EL (cell line): ENCODE results near the gene HLA-DPB1.

ENCODE experiments used
- DNase-seq: peaks from one replicate; pipeline ENCODE4 v3.0.0-alpha.2; 2016

HLA-DPB1 gene

GRCh38 chr6:33105386-33105785, 29.6 kb downstream of the HLA-DPB1 start:
- no peak for DNase-seq

GRCh38 chr6:33105916-33106871, 30.4 kb downstream of the HLA-DPB1 start:
- no peak for DNase-seq

DNA sequence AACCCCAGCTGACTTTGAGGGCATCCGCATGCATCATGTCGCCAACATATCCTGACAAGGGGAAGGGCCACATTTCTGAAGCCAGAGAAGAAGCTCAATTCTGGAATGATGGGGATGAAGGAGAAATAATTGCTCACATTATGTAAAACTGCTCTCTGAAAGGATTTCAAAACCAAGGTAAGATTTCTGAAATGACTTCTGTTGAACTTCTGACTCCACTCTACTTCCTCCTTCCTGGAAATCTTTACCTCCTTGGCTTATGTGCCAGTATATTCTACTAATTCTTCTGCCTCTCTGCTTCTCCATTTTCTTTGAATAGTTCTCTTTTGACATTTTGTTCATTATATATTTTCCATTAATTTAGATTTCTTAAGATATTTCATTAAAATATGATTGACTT, 31.9 kb downstream of the HLA-DPB1 start:
- no peak for DNase-seq

- no peak for DNase-seq
Observed at GRCh38 chr6:33108307-33108706, 32.5 kb downstream of the HLA-DPB1 start.

DNA sequence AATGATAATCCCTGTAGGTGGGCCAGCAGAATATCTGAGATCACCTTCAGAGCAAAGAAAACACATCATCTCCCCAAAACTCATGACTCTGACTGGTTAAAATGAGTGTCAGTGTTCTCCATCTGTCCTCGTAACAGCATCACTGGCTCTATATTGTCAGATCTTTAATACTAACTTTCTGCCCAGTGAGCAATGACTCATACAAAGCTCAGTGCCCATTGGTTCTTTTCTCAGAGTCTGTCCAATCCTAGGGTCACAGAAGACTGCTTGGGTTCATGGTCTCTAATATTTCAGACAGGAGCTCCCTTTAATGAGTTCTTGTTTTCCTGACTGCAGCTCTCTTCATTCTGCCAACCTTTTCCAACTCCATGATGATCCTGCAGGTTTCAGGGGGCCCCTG, 36.4 kb downstream of the HLA-DPB1 start:
- peak; percentile 56 for DNase-seq

GRCh38 chr6:33113755-33114154, 38.0 kb downstream of the HLA-DPB1 start:
- no peak for DNase-seq

GRCh38 chr6:33114406-33114805, 38.6 kb downstream of the HLA-DPB1 start:
- DNase-seq = no peak

DNA sequence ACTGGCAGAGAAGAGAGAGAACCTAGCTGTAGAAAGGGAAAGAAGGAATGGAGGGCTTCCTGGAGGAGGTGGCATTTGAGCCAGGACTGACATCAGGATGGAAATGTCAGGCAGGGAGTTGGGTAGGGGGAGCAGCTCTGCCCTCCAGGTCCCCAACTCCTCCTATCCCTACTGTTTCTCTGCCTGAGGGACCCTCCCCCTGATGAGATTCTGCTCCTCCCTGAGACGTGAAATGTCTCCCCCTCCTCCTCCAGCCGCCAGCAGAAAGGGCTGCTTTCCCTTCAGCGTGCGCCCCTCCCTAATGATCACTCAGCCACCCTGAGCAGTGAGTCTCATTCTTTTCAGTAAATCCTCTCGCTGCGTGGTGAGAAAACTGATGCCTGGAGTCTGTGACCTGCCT, 40.6 kb downstream of the HLA-DPB1 start:
- DNase-seq = no peak

GRCh38 chr6:33116841-33117711, 41.3 kb downstream of the HLA-DPB1 start:
- DNase-seq = peak; percentile 7

DNA sequence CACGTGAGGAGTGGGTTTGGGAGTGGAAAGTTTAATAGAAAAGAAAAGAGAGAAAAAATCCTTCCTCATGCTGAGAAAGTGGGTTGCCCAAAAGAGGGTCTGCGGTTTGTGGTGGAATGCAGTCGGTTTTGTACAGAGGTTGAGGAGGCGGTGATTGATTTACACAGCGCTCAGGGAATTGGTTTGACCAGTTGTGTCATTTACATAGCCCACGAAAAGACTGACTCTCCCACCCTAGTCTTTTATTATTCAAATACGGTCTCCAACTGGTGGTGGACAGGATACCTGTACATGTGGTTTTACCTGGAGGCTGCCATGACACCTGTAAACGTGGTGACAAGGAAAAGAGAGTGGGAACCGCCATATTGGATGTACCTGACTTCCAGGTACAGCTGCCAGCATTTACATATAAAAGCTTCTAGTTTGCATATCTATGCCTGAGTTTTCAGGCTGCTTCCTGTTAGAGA, 42.1 kb downstream of the HLA-DPB1 start:
- DNase-seq = no peak

DNA sequence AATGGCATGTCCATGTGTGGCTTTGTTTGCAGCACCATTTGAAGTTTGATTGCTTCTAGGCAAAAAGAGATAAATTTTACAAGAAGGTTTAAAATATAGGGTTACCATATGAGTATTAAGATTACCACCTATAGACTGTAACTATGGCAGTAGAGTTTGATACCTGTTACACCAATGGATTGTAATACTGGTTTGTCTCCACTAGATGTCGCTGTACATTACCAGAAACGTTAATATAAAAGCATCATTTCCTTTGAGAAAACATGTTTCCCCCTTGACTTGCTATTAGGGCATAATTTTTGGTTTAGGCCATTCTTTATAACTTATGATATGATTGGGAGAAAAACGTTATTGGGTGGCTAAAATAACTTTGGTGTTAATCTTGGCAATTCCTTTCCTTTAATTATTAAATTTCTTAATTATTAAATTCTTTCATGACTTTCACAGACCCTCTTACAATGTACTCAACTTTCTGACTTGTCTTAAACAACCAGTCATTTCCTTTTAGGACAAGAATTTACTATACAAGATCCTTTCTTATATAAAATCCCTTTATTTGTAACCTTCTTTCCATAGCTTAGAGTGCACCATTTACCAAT, 42.8 kb downstream of the HLA-DPB1 start:
- DNase-seq = peak; percentile 60

- DNase-seq = no peak
Observed at GRCh38 chr6:33120001-33120400, 44.2 kb downstream of the HLA-DPB1 start.

DNA sequence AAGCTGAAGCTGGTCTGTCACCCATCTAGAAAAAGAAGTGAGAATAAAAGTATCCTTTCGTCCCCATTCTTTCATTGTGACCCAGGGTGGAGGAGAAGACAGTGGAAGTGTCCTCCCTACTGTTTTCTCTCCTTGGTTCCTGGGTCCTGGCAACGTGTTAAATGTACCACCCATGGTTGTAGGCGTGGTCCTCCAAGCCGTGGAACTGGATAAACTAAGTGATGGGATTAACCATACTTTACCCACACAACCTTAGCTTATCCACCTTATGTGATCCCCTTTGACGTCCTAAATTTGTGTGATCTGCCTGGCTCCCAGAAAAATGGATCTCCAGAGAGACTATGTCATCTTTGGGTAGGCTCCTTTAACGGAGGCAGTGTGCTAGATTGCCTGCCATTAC, 47.4 kb downstream of the HLA-DPB1 start:
- no peak for DNase-seq

DNA sequence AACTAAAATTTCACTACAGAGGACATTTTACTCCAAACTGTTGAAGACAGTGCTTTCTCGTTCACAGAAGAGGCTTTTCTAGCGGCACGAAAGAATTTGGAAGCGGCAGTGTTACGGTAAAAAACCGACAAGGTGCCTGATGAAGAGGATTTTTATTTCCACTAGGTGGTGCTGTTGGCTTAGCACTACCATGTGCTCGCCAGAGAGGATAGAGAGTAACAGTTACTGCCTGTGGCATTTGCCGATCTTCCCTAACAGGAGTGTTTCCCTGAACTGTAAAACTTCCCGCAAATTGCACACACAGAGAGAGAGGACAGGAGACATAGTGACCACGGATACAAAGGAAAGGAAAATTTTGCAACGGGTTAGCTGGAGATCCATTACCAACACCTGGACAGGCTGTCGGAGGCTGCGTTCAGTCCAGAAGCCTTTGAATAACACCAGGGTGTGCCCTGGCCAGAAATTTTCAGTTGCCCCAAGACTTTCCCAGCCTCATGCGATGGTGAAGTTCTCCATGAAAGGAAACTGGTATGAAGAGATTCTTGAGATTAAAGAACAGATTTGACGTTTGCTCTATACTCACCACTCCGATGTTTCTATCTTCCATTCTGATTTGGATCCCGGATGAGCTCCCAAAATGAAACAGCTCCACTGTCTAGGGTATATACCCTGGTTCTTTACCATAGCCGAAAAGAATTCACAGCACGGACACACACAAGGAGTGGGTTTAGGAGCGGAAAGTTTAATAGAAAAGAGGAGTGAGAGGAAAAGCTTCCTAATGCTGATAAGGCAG, 48.1 kb downstream of the HLA-DPB1 start:
- DNase-seq = peak; percentile 28

- no peak for DNase-seq
Observed at GRCh38 chr6:33124525-33124901, 48.7 kb downstream of the HLA-DPB1 start.

DNA sequence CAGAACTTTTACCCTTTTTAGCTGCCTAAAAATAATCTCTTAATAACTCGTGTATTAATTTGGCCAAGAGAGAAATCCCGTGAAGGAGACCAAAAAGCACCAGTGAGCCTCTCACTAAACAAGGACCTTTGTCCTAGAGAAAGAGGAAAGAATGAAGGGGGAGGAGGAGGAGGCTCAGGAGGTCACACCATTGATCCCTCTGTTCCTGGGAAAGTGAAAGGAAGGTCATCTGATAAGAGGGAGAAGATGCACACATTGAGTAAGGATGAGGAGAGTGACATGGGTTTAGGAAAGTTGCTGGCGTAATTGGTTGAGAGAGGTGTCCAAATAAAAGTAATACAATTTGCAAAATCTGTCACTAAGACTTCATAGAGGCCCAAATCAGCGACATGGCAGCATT, 49.2 kb downstream of the HLA-DPB1 start:
- no peak for DNase-seq

DNA sequence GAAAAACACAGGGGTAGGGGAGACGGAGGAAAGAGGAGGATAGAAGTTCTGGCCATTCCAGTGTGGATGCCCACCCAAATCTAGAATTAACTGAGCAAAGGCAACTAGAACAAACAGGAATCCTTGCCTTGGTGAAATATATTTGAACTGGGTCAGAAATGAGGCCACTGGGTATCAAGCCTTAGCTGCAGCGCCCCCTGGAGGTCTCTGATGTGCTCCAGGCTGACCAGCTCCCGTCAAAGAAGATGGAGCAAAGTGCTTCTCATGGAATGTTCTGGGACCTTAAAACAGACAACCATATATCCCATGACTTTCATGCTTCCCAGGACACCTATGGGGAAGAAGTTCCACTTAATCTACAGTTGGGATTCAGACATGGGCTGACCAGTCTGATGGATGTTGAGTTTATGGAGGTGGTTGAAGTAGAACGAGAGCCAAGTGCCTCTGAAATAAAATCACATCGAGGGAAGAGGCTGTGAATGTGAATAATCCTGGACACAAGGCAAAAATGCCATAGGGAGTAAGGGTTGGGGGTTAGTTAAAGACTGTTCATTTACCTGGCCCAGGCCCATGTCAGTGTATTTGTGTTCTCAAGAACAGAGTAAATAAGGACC, 50.4 kb downstream of the HLA-DPB1 start:
- peak; percentile 48 for DNase-seq

- DNase-seq = no peak
Observed at GRCh38 chr6:33128318-33128717, 52.5 kb downstream of the HLA-DPB1 start.

DNA sequence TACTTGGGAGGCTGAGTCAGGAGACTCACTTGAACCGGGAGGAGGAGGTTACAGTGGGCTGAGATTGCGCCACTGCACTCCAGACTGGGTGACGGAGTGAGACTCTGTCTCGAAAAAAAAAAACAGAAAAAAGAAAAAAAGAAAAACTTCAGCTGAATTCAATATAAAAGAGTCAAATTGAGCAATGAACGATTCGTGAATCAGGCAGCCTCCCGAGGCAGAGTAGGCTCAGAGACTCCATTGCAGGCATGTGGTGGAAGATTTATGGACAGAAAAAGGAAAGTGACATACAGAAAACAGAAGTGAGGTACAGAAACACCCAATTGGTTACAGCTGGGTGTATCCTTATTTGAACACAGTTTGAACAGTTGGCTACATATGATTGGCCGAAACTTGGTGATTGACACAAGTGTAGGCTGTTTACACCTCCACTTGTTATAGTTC, 56.3 kb downstream of the HLA-DPB1 start:
- DNase-seq = no peak

DNA sequence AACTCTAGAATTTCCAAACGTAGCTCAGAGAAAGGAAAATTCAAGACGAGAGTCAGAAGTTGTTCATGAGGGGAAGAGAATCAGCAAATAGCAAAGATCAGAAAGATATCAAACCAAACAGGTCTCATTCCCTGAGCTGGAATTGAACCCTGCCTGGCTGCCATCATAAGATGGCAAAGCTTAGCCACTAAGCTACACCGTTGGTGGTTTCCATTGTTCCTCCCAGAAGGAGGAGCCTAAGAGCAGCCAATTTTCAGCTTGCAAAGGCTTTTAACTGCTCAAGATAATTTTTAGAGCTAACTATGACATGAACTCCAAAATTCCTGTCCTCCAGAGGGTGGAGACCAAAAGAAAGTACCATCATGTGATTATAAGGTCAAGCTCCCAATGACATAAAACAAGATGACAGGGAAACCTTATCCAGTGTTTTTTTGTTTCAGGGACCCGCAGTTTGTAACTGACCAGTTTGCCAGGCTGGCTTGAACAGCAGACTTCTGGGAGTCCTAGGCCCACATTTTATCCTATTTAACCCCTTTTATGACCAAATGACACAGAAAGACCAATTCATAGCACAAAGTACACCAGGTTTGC, 60.6 kb downstream of the HLA-DPB1 start:
- no peak for DNase-seq
